Right lobe of liver (tissue), 4 donors: Measurements from ENCODE around the gene NOD2.

Source experiments
- POLR2A ChIP-seq: fragments of 450-650 bp; IDR thresholded peaks from one replicate; pipeline ENCODE4 v1.6.1; 2017; ENCODE audit warnings: antibody characterized with exemption, mild to moderate bottlenecking
- TF ChIP-seq, protein P1 (sequence below), 4 donors: fragments of 200-600 bp in 3 of 4; fragments of 450-650 bp in 1 of 4; IDR thresholded peaks; one replicate each; pipeline versions ENCODE4 v1.5.1 to v1.8.0; 2016 to 2022; ENCODE audit warnings: antibody characterized with exemption in 4 of 4, mild to moderate bottlenecking in 2 of 4
- donor health status: DM: no; HTN: no; CAD: no.
- donor health status: DM: no; HTN: no; CAD: no.
- donor health status: DM: no; HTN: yes; CAD: no.

DNA sequence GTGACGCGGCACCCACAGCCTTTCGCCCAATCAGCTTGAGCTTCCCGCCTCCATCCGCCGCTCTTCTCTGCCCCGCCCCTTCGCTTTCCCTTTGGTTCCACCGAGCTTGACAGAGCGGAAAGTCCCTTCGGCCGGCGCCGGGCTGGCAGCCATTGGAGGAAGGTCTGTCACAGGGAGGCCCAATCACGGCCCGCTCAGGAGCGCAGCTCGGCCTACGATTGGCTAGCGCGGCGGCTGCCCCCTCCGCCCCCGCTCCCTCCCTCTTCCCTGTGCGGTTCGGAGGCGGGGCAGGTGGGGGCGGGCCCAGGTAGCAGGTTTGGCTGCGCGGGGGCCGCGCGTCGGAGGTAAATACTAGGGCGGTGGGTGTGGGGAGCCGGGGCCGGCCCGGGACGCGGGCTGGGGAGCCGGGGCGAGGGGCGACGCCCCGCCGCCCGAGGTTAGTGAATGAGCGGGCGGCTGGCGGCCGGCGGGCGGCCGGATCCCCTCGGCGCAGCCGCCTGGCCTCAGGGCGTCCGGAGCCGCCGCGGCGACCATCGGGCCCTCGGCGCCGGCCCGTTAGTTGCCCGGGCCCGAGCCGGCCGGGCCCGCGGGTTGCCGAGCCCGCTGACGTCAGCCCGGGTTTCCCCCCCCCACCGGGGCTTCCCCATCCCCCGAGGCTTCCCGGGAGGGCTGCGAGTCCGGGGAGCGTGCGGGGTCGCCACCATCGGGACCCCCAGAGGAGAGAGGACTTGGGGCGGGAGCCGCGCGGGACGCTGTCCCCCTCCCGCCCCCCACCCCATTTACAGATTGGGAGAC, 48.6 kb downstream of the NOD2 start, which contains the start of gene CYLD:
- TF ChIP-seq, protein P1, sequence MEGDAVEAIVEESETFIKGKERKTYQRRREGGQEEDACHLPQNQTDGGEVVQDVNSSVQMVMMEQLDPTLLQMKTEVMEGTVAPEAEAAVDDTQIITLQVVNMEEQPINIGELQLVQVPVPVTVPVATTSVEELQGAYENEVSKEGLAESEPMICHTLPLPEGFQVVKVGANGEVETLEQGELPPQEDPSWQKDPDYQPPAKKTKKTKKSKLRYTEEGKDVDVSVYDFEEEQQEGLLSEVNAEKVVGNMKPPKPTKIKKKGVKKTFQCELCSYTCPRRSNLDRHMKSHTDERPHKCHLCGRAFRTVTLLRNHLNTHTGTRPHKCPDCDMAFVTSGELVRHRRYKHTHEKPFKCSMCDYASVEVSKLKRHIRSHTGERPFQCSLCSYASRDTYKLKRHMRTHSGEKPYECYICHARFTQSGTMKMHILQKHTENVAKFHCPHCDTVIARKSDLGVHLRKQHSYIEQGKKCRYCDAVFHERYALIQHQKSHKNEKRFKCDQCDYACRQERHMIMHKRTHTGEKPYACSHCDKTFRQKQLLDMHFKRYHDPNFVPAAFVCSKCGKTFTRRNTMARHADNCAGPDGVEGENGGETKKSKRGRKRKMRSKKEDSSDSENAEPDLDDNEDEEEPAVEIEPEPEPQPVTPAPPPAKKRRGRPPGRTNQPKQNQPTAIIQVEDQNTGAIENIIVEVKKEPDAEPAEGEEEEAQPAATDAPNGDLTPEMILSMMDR (IDR thresholded peaks at IDR 0.05), result no peak
- peak; percentile 81 for TF ChIP-seq POLR2A
